Upper lobe of left lung (tissue), 4 donors: ENCODE data around the gene CAGE1.

ENCODE experiments used
- CTCF ChIP-seq, 6 experiments: fragments of 450-650 bp in 4 of 6; fragments of 200-600 bp in 2 of 6; sonication (generic) in 2 of 6; IDR thresholded peaks; one replicate each; pipeline ENCODE4 v1.5.1; 2016 to 2019; ENCODE audit warnings: antibody characterized with exemption in 6 of 6
- POLR2A ChIP-seq, 4 donors: fragments of 450-650 bp; IDR thresholded peaks; one replicate each; pipeline ENCODE4 v1.5.1; 2016 to 2017; ENCODE audit warnings: antibody characterized with exemption in 4 of 4, mild to moderate bottlenecking in 2 of 4
- POLR2AphosphoS5 ChIP-seq, 2 donors: sonication (generic); formaldehyde crosslinking; IDR thresholded peaks; one replicate each; pipeline ENCODE4 v1.5.1; 2017; ENCODE audit warnings: antibody characterized with exemption in 2 of 2

- TF ChIP-seq CTCF (IDR thresholded peaks at IDR 0.05) (no peak), POLR2A (IDR thresholded peaks at IDR 0.05) (no peak), POLR2AphosphoS5 (IDR thresholded peaks at IDR 0.05) (no peak)
These were observed 58.1 kb downstream of the CAGE1 start for GRCh38 chr6:7331452-7331851.
